ENCODE measurements around the gene SEC24C.

The SEC24C gene

DNA sequence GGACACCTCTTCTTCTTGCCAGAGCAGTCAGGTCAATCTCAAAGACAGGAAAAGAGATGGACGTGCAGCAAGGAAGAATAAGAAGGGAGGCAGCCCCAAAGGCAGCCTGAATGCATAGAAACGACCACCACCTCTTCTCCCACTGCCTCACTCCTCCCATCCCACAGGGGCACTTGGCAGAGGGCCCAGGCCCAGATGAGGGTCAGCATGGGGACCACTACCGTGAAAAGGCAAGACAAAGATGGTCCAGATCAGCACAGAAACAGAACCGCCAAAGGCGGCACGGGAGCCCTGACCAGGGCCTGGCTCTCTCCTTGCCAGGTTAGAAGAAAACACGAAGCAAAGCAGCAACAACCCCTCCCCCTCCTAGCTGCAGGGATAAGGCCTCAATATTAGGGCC is 69.2 kb downstream of the SEC24C start:
- no peak for DNase-seq (ENCODE audit: low read depth)

DNA sequence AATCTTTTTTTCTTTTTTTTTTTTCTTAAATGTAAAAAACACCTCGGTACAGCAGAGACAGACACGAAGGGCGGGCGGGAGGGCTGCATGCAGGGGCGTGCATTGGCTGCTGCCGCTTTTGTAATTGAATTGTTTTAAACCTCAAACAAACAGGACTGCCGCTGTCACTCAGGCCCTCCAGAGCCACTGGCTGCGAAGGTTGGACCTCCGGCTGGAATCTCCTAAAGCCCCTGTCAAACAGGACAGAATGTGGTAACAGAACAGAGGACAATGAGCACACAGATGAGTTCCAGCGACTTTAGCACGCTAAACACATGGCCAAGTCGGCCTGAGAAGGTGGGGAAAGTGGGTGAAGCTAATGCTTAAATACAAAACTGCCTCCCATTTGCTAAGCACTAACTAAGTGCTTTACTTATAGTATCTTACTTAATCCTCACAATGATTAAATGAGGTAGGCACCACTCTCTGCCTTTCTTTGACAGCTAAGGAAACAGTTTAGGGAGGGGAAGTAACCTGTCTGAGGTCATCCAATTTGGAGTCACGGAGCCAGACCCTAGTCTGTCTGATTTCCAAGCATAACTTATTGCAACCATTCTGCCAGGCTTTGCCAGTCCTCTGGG is 70.2 kb downstream of the SEC24C start:
- no peak for DNase-seq (ENCODE audit: low read depth)

DNA sequence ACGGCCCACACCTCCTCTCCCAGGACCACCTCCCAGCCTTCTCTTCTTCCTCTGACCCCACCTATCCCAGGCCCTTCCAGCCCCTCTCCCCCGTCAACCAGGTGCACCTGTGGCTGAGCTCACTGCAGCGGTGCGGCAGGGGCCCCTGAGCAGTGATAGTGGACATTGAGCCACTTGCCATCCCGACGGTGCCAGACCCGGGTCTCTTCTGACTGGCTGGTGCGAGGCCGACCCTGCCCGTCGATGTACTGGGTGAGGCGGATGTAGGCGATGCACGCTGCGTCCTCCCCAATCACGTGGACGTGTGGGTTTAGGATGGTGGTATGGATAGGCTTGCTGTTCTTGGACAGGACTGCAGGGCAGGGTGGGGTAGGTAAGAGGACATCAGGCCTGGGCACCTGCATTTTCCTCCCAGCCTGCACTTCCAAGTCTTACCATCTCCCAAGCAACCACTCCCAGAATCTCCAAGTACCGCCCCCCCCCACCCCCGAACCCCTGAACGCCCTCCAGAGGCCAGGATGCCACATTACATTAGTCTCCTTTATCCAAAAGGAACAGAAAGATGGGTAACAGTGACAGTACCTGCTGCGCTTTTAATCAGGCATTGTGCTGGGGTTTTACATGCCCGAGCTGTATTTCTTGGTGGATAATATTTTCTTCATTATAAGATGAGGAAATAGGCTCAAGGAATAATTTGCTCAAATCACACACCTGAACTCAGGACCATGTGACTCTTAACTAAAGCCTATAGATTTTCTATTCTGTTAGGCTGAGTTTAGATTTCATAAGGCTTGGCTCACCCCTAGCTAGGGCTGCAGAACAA is 70.9 kb downstream of the SEC24C start:
- no peak for DNase-seq (ENCODE audit: low read depth)

DNA sequence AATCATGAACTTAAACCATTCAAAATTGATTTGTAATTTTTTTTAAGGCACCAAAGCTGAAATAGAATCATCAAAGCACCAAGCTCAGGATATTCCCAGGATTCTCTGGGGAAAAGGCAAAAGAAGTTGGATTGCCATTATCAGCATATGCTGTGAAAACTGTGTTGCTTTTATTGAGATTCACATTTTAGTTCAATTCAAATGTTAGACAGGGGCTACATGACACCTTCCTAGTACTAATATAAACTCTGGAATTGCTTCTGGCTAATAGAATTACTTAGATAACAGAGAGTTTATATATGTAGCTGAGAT is 71.5 kb downstream of the SEC24C start:
- no peak for DNase-seq (ENCODE audit: low read depth)

DNA sequence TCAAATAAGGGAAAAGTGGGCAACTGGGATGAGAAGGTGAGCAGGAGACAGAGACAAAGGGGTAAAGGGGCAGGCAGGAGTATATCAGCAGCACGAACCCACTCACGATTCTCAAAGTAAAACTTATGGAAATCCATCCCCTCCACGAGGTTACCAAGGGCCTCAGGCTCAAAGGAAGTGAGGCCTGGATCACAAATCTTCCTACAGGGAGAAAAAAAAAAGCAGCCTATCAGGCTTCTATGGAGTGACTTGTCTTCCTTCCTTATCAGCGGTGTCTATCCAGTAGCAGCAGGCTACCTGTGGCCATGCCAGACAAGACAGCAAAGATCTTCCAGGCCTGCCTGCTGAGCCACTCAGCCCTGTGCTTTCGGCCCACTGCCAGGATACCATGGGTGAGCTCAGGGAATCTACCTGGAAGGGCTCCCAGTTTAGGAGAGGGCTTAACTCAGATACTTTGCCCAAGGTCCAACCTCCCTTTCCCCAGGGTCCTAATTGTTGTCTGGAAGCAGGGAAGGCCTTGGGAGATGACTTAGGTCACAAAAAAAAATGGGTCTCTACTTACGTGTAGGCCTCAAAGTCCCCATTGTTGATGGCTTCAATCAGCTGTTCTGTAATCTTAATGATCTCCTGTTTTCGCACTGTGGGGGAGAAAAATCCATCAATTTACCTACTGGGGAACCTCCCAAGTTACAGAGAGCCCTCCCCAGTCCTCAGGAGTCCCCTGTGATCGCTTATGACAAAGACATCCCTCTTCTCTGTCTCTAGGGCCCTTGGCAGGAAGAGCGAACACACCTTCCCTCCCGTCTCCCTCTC is 73.0 kb downstream of the SEC24C start:
- DNase-seq (ENCODE audit: low read depth): no peak

DNA sequence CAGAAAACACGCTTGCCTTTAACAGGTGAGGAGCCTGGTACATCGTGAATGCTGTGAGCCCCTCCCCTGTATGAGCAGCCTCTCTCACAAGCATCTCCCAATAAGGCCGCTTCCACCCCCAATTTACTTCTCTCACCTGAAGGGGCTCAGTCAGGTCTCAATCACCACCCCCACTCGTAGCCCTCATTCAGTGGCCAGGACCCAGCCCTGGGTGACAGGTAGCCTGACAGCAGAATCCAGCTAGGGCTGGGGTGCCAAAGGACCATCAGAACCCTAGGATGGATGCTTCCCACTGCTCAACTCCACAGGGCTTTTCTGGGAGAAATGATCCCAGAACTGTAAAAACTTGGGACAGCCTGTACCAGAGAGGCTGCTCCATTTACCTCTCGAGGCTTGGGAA is 73.7 kb downstream of the SEC24C start:
- no peak for DNase-seq (ENCODE audit: low read depth)

DNA sequence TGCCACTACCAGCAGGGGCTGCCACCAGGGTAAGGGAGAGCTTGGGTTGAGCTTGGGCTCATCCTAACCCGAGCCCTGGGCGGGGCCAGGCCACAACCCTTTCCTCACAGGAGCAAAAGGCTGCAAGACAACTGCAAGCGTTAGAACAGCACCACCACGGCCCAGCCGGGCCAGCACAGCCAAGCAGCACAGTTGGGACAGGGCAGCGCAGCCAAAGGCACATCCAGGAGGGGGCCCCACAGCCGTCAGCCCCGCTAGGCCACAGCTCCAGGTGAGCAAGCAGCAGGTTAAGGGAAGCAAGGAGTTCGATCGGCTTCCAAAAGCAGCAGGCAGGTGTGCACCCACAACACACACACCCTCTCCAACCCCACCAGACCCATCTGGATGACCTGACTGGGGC is 74.2 kb downstream of the SEC24C start:
- no peak for DNase-seq (ENCODE audit: low read depth)

DNA sequence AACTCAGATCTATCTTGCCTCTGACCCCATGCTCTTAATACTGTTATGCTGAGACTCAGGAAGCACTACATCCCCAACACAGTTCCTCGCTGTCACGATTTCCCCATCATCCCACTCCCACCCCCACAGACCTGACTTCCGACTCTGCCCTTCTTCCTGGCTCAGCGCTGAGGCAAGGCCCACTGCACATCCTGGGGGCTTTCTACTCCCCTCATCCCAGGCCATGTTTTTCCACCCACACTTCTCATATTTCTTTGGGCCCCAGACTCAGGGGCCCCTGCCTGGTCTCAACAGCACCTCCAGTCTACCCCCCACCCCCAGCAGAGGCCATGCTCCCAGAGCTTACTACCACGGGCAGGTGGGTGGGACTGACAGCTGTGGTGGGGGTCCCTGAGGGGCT is 74.9 kb downstream of the SEC24C start:
- no peak for DNase-seq (ENCODE audit: low read depth)

DNA sequence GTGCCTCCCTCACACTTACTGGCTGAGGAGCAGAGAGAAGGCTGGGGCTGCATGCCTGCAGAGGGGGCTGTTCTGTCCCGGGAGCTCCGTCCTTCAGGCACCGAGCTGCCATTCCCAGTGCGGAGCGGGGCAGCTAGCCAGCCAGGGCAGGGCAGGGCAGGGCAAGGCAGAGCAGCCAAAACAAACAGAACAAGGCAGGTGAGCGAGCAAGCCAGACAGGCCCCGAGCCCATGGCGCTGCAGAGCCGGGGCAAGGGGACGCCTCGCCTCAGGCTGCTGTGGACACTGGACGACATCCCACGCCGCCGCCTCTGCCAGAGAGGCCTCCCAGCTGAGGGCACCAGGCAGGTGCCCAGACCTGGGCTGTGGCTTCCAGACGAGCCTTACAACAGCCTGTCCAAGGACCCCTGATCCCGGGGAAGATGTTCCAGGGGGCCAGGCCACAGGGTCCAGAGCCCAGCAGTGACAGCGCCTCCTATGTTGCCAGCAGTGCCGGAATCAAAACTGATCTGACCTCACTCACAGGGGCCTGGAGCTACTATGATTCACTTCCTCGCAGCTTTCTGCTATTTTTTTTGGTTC is 75.4 kb downstream of the SEC24C start:
- DNase-seq (ENCODE audit: low read depth): peak; percentile 59
